Activated CD8-positive, alpha-beta memory T cell treated with anti-CD3 and anti-CD28 coated beads for 36 hours (primary cell): ENCODE data around the gene FAM50A. TPM values are rescaled to one million over a fixed set of nuclear protein-coding genes. Genes with fewer than 3 reads are reported as not detected.

Experiments
- CTCF ChIA-PET: fragments of 350-600 bp; sonication (Branson Sonifier 250); formaldehyde crosslinking; loops from one replicate; lab custom pipeline; 2021; ENCODE audit warnings: antibody characterized with exemption; lab: Charles Lee
- POLR2A ChIA-PET: fragments of 350-600 bp; sonication (Branson Sonifier 250); formaldehyde crosslinking; loops from one replicate; lab custom pipeline; 2021; ENCODE audit warnings: antibody characterized with exemption; lab: Charles Lee
- total RNA-seq, 2 experiments: library from RNA; stranded (reverse); gene quantifications; one replicate each; pipeline ENCODE4 v1.2.3, GENCODE V29; 2021

The FAM50A gene
- total RNA-seq, 2 experiments from 2014 or later, result 73.2 to 78.2 TPM

DNA sequence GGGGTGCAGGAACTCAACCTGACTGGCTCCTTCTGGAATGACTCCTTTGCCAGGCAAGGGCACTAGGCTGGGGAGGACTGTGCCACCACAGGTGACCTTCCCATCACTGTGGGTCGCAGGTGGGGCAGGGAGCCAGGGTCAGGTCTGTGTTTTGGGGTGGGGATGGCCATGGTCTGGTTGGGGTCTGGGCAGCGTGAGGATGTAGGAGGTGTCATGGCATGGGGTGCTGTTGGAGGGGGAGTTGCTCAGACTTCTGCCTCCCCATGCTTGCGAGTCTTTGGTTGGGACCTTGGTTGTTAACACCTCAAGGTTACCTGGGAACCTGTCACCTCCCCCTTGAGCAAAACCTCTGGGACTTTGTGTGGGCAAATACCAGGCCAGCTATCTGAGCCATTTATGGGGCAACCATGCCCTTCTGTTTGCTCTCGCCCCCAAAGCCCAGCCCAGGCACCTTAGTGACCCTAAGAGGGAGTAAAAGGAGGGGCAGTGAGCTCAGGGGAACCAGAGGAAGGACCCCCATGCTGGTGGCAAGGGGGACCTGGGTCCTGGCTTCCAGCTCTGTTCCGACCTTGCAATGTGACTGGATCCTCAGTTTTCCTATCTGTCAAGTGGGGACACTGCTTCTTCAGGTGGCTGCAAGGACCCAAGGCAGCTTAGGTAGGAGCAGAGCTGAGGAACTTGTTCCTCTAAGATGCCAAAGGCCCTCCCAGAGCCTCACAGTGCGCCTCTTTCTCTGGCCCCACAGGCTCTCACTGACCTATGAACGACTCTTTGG is 9.4 kb upstream of the FAM50A start:
- ChIA-PET CTCF (no interaction called here), POLR2A (no interaction called here)

DNA sequence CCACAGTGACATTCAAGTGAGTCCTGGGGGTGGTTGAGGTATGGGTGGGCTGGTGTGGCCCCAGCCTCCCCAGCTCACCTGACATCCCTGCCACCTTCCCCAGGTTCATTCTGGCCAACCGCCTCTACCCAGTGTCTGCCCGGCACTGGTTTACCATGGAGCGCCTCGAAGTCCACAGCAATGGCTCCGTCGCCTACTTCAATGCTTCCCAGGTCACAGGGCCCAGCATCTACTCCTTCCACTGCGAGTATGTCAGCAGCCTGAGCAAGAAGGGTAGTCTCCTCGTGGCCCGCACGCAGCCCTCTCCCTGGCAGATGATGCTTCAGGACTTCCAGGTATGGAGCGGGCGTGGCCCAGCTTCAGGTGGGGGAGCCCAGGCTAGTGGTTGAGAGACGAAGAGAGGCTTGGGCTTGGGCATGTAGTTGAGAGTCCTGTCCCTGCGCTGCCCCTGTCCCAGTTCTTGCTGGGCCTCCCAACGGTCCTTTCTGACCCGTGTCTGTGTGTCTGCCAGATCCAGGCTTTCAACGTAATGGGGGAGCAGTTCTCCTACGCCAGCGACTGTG is 8.7 kb upstream of the FAM50A start:
- POLR2A ChIA-PET, result no interaction called here
- CTCF ChIA-PET, result no interaction called here

DNA sequence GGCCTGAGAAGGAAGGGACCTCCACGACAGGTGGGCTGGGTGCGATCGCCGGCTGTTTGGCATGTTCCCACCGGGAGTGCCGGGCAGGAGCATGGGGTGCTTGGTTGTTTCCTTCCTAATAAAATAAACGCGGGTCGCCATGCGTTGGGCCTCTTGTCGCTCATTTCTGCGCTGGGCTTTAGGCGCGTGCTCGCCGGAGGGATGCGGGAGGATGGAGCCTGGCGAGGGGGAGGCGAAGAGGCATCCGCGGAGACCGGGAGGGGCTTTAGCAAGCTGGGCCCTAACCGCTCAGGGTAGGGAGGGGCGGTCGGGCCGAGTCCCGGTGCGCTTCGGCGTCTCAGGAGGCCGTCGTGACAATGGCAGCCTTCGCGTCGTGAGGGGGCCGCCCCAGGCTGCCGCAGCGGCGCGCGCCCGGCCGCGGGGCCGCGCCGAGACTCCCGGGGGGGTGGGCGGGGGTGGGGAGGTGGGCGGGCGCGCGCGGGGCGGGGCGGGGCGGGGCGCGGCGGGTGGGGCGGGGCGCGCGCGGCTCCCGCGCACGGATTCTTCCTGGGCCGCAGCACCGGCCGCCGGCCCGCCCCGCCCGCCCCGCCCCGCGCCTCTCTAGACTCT is 7.5 kb upstream of the FAM50A start:
- POLR2A ChIA-PET, result no interaction called here
- CTCF ChIA-PET, result no interaction called here

DNA sequence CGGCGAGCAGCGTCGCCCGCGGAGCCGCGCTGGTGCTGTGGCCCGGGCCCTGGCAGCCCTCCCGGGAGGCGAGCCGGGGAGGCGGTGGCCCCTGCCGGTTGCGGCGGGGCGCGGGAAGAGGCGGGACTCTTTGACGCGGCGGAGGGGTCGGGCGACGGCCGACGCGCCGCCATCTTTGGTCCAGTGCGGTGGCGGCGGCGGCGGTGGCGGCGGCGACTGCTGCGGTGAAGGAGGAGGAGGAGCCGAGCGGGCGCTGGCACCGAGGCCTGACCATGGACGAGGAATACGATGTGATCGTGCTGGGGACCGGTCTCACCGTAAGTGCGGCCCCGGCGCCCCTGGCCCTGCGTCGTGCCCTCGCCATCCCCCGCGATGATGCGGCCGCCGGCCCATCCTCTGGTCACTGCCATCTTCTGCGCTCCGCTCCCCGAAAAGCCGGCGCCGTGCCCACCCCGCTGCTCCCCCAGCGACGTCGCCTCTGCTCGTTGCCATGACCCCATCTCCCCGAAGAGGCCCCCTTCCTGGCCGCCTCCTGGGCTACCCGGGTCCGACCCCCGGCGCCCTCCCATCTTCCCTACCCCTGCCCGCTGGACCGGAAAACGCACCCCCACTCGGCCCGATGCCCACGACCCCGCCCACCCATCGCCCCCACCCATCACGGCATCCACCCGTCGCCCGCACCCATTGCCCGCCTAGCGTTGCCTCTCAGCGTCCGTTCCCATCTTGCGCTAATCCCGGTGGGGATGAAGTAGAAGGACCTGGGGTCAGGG is 6.8 kb upstream of the FAM50A start, which contains the start of gene GDI1:
Gene GDI1 (plus strand): TSS at position 172 of the 770 bp plus-strand sequence. CDS start 101 bp downstream, at position 273.
- ChIA-PET POLR2A (no interaction called here), CTCF (no interaction called here)

DNA sequence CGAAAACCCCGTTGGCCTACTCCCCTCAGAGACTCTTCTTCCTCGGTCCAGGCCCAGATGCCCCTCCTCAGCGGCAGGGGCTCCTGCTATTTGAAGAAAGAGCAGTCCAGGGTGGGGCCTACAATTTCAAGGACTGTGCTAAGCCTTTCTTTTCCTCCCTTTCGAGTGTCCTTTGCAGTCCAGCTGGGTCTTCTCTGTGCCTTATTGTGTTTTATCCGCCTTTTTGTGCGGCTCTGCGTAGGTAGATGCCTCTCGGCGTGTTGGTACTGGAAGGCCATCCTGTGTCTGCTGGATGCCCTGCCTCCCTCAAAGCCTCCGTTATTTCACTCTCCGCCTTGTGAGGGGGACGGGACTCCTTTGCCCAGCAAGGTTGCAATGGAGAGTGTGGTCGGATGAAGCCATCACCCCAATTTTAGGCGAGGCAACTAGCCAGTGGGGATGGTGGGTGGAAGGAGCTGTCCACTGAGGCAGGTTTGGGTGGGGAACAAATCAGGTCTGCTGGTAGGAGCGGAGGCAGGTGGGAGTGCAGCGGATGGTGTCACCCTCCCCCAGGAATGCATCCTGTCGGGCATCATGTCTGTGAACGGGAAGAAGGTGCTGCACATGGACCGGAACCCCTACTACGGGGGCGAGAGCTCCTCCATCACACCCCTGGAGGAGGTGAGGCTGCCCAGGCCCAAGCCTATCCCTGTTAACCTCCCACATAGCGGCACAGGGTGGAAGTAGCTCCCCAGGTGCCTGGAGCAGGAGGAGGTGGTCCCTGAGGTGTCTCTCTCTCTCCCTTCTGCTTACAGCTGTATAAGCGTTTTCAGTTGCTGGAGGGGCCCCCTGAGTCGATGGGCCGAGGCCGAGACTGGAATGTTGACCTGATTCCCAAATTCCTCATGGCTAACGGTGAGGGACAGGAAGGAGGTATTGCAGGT is 5.7 kb upstream of the FAM50A start:
- CTCF ChIA-PET, result no interaction called here
- POLR2A ChIA-PET, result no interaction called here

DNA sequence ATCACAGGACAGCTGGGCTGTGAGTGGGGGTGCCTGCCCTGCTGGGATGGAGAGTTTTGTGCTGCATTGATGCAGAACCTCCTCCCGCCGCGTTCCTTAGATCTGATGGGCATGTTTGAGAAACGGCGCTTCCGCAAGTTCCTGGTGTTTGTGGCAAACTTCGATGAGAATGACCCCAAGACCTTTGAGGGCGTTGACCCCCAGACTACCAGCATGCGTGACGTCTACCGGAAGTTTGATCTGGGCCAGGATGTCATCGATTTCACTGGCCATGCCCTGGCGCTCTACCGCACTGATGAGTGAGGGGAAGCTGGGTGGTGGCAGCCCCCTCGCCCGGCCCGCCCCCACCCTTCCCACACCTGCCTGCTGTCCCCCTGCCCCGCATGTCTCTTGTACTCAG is 4.1 kb upstream of the FAM50A start:
- POLR2A ChIA-PET, result no interaction called here
- CTCF ChIA-PET, result no interaction called here

DNA sequence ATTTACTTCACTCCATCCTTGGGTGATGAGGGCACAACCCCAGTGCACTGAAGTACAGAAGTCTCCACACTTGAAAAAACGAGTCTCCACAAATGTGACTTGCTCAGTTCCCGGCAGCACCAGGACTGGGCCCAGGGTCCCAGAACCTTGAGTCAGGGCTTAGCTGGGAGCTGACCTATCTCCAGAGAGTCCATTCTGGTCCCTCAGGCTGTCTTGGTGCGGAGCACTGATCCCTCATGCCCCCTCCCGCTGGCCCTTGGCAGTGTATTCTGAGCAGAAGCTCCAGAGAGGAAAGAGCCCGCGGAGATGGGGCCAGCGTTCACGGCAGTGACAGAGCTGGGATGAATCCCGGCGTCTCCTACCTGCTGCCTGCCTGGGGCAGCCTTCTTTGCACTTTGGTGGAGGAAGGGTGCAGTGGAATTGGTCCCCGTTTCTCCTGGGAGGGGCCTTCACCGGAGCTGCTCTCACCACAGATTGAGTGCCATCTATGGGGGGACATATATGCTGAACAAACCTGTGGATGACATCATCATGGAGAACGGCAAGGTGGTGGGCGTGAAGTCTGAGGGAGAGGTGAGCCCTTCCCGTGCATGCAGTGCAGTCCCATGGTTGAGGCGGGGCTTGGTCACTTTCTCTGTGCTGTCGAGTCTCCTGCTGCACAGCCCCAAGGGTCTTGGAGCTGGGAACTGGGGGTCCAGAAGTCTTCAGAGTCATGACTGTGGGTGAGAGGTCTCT is 3.2 kb upstream of the FAM50A start:
- ChIA-PET CTCF (interaction anchor here (0.9 kb wide), 1 partner anchor 93 kb away, joined by 3 read pairs; no protein-coding TSS in a partner anchor), POLR2A (no interaction called here)

DNA sequence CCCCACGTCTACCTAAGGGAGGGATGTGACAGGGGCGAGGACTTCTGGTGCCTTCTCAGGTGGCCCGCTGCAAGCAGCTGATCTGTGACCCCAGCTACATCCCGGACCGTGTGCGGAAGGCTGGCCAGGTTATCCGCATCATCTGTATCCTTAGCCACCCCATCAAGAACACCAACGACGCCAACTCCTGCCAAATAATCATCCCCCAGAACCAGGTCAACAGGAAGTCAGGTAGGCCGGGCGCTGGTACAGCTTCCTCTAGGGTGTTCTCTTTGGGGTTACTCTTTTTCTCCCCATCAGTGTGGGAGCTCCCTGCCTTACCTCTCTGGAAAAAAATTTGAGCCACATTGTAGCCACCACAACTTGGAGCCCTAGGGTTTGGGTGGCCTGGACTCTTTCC is 2.4 kb upstream of the FAM50A start:
- CTCF ChIA-PET, result interaction anchor here (0.9 kb wide), 1 partner anchor 92 kb away, joined by 3 read pairs; no protein-coding TSS in a partner anchor
- POLR2A ChIA-PET, result no interaction called here

DNA sequence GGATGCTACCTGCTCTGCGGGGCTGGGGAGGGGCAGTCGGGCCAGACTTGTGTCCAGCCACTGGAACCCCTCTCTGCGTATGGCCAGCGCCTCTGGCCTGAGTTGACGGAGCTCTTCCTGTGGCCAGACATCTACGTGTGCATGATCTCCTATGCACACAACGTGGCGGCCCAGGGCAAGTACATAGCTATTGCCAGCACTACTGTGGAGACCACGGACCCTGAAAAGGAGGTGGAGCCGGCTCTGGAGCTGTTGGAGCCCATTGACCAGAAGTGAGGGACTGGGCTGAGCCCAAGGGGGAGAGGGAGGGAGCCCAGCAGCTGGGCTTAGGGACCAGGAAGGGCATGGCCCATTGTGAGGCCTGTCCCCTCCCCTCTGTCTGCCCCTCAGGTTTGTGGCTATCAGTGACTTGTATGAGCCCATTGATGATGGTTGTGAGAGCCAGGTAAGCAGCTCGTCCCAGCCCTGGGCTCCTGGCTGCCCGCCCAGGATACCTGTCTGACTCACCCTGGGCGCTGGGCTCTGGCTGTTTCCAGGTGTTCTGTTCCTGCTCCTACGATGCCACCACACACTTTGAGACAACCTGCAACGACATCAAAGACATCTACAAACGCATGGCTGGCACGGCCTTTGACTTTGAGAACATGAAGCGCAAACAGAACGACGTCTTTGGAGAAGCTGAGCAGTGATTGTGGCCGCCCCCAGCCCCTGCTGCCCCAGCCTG is 1.8 kb upstream of the FAM50A start:
- ChIA-PET POLR2A (no interaction called here), CTCF (no interaction called here)

DNA sequence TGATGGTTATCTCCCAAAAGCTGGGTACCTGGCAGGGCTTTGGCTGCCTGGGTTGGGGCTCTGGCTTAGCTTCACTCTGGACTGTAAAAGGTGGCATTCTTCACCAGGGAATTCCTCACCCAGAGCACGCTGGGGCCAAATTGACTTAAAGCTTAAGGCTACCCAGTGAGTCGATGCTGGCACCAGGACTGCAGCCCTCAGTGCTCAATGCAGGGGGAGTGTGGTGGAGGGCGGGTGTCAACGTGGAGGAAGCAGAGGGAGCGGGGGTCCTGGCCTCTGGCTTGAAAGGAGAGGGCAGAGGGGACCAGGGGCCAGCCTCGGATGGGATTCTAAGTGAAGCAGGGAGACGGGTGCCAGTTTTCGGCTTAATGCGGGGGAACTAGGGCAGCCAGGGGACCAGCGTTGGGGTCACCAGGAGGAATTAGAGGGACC is 446 bp upstream of the FAM50A start:
- CTCF ChIA-PET, result interaction anchor here (0.8 kb wide), 1 partner anchor 84 kb away, joined by 3 read pairs; no protein-coding TSS in a partner anchor
- POLR2A ChIA-PET, result no interaction called here

DNA sequence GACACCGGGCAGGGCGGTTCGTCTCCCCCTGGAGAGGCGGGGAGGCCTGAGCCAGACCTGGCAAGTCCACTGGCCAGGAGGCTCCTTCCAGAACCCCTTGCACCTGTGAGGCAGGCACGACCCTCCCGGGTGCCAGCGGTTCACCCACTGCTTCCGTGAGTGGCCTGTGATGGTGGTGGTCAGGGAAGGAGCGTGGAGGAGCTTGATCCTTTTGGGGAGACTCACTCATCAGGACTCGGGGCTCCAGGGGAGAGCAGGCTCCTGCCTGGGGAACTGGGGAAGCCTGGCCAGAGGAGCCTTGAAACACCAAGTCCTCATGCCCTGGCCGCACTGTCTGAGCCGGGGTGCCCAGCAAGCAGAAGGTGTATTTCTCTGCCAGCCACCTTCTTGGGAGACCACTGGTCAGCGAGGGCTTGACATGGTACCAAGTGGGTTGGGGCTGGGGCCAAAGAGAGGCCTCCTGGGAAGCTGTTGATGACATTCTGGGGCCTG is 860 bp downstream of the FAM50A start:
- ChIA-PET POLR2A (no interaction called here), CTCF (interaction anchor here (1.2 kb wide), 1 partner anchor 32 kb away, joined by 3 read pairs; no protein-coding TSS in a partner anchor)

DNA sequence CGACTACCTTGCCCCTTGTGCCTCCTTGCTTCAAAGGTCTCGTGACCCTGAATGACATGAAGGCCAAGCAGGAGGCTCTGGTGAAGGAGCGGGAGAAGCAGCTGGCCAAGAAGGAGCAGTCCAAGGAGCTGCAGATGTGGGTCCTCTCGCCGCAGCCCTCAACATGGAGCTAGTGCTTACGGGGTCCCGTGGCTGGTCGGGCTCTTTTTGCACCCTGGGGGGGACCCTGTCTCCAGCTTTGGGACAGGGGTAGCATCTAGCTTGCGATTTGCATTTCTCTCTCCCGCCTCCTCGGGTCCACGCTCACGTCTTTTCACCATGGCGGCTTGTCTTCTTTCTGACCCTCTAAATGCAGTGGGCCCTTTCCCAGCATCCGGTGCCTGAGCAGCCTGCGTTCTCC is 1.8 kb downstream of the FAM50A start:
- ChIA-PET POLR2A (no interaction called here), CTCF (interaction anchor here (1.2 kb wide), 1 partner anchor 31 kb away, joined by 3 read pairs; no protein-coding TSS in a partner anchor)

DNA sequence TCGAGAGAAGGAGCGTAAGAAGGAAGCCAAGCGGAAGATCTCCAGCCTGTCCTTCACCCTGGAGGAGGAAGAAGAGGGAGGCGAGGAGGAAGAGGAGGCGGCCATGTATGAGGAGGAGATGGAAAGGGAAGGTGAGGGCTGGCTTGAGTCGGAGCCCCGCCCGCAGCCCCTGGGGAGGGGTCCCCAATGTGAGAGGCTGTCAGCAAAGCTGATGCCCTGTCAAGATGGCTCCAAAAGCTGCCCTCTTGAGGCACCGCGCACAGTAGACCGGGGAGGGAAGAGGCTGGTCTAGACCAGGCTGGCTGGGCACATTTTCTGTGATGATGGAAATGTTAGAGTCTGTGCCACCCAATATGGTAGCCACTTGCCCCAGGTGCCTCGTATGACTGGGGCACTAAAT is 2.5 kb downstream of the FAM50A start:
- POLR2A ChIA-PET, result no interaction called here
- CTCF ChIA-PET, result no interaction called here

DNA sequence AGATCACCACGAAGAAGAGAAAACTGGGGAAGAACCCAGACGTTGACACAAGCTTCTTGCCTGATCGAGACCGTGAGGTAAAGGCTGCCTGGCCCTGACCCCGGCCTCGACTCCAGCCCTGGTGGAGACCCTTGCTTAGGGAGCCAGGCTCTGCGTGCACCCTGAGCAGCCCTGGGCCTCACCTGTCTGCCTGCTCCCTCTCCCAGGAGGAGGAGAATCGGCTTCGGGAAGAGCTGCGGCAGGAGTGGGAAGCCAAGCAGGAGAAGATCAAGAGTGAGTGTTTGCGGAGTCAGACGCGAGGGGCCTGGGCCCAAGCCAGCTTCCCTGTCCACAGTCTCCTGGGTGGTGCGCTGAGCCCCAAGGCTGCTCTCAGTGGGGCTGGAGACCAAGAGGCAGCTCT is 4.5 kb downstream of the FAM50A start:
- ChIA-PET POLR2A (no interaction called here), CTCF (no interaction called here)

DNA sequence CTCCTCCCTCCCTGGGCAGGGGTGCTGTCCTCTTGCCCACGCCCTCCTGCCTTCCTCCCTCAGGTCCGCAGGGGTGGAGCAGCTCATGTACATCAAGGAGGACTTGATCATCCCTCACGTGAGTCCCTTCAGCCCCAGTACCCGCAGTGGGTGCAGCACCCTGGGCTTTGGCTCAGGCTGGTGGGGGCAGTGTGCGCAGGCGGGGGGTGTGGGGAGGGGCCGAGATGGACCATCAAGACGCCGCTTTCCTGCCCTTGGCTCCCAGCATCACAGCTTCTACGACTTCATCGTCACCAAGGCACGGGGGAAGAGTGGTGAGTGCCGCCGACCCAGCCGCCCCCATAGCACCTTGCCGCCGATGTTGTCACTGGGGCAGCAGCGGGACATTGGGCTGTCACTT is 5.7 kb downstream of the FAM50A start:
- POLR2A ChIA-PET, result interaction anchor here (0.5 kb wide), 1 partner anchor 75 kb away, joined by 3 read pairs; no protein-coding TSS in a partner anchor
- CTCF ChIA-PET, result no interaction called here

DNA sequence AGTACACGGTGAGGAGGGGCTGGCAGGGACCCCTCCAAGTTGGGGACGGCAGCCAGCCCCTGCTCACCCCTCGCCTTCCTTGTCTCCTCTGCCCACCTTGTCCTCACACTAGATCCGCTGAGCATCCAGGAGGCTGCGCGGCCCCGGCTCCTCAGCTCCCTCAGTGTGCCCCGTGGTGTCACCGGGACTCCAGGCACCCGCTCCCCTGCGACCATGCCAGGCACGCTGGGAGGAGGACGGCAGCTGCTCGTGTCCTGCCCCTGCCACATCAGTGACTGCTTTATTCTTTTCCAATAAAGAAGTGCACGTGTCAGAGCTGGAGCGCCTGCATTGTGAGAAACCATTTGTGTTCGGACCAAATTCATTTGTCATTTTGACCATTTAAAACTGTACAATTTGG is 6.4 kb downstream of the FAM50A start:
- POLR2A ChIA-PET, result no interaction called here
- CTCF ChIA-PET, result no interaction called here

DNA sequence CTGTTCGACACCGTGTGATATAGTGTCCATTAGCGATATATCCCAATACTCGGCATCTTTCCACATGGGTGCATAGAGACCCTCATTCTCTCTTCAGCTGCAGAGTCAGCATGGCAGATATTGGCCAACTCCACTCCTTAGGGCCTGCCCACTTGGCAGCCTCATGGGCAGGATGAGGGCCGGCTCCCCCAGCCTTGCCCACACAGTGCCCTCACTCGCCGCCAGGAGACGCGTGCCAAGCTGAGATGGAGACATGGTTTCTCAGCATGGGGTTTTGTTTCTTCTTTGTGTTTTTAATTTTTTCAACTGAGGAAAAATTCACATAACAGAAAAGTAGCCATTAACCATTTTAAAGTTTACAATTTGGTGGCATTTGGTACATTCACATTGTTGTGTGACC is 8.9 kb downstream of the FAM50A start:
- POLR2A ChIA-PET, result no interaction called here
- CTCF ChIA-PET, result interaction anchor here (0.8 kb wide), 1 partner anchor 83 kb away, joined by 4 read pairs; no protein-coding TSS in a partner anchor
